CD4-positive, alpha-beta T cell treated with Interleukin-10 for 1 hour (primary cell): Measurements from ENCODE around the gene C1QTNF12.

Experiments
- DNase-seq: peaks from one replicate; pipeline ENCODE4 v3.0.0-alpha.2; 2020

C1QTNF12 gene

DNA sequence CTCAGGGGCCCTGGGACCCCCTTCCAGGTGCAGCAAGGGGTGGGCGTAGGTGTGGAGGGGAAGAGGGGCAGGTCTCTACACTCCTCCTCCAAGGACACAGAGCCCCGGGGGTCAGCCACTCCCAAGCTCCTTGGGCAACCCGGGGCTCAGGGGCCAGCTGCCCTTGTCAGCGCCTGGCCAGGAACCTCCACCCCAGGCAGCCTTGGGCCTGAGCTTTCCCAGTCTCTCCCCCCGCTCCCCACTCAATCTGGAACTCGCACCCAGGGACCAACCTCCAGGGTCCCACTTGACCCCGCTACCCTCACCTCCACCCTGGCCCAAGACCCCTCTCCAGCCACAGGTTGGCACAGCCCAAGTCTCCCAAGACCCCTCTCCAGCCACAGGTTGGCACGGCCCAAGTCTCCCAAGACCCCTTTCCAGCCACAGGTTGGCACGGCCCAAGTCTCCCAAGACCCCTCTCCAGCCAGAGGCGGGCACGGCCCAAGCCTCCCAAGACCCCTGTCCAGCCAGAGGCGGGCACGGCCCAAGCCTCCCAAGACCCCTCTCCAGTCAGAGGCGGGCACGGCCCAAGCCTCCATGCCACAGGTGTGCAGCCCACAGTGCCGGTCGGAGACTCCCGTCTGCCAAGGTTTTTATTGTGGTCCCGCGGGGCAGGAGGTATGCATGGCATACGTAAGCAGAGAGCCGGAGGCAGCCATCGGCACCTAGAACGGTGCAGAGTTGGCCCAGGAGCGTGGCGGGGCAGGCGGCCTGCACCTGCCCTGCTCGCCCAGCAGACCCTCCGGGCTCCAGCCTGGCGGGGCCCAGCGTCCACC is 35.6 kb downstream of the C1QTNF12 start:
- DNase-seq, result no peak

DNA sequence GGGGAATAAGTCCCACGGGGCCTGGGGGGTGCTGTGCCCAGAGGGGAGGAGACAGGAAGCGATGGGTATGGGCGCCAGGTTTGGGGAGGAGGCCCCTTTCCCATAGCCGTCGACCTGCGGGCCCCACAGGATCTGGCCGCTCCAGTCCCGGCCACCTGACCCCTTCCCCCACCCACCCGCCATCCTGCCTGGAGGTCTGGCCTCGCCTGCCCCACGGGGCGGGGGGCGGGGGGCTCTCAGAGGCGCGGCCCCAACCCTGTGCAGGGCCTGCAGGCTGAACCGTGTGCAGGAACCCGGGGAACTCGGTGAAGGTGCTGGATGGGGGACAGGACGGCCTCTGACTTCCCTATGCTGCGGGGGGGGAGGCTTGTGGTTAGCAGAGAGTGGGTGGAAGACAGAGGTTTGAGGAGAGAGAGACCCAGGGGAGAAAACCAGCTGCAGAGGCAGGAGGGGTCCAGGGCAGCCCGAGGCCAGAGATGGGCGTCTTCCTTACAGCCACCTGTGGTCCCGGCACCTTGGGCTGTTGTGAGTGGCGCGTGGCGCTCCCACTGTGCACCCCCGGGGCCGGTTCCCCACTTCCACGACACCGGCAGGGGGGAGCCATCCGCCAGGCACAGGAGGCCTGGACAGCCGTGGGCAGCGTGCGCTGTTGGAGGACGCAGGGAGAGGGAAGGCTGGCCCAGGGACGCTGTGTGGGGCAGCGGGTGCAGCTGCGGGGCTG is 37.6 kb downstream of the C1QTNF12 start:
- peak; percentile 64 for DNase-seq

DNA sequence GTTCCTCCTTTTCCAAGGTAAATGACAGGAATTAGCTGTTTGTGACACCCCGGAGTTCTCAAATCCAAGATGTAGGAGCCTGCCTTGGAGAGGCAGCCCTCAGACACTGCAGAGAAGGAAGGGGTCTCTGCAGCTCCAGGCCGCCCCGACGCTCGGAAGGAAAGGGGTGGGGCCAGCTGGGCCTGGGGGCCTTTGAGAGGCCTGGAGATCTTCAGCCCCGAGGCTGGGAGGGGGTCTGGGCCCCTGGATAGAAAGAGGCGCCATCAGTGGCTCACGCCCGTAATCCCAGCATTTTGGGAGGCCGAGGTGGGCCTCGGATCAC is 39.0 kb downstream of the C1QTNF12 start:
- no peak for DNase-seq

DNA sequence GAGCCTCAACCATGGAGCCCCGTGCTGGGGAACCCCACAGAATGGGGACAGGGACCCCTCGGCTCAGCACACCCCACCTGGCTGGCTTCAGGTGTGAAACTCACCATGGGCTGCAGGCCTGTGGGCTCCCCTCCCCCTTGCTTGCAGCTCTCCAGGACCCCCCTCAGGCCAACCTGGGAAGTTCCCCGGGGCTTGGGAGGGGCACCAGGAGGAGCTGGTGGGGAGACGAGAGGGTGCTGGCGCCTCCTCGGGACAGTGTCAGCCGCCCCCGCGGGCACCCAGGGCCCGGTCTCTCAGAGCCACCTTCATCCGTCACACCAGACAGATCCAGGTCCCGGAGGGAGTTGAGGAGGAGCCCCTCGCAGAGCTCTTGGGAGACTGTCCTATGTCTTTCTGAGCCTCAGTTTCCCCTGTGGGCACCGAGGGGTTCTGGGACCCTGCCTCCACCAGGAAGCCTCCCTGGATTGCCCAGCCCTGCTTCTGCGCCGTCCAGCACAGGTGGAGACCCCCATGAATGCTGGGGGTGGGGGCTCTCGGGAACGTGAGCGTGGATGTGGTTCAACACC is 39.5 kb downstream of the C1QTNF12 start:
- no peak for DNase-seq

- DNase-seq, result peak; percentile 51
These were observed 40.1 kb downstream of the C1QTNF12 start, which contains the start of gene TNFRSF18 for GRCh38 chr1:1206376-1206965. TNFRSF18 (minus strand) TSS chr1:1206592; CDS start chr1:1206571, 21 bp downstream.

DNA sequence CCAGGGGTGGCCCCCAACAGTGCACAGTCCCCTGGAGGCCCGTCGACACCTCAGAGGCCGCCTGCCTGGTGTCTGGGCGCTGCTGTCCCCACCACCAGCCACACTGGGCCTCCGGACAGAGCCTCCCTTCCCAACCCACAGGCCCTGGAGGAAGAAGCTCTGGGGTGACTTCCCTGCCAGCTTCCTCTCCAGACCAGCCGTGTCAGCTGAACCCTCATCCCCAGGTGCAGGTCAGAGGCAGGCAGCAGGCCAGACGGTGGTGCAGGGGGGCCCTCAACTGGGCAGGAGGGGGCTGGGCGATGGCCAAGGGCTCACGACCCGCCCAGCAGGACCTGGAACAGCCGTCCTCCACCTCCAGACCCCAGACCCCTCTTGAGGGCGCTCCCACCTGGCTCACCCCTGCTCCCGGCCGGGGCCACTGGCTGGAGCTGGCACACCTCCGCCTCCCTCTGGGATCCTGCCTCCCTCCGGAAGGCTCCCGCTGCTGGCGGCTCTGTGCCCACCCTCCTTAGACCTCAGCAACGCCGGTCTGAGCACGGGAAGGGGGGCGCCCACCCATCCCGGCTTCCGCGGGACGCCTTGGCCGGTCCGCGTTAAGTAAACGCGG is 40.6 kb downstream of the C1QTNF12 start:
- no peak for DNase-seq

- no peak for DNase-seq
These were observed 41.3 kb downstream of the C1QTNF12 start for GRCh38 chr1:1204998-1205768.

- DNase-seq, result no peak
These were observed 42.0 kb downstream of the C1QTNF12 start for GRCh38 chr1:1204425-1204920.

DNA sequence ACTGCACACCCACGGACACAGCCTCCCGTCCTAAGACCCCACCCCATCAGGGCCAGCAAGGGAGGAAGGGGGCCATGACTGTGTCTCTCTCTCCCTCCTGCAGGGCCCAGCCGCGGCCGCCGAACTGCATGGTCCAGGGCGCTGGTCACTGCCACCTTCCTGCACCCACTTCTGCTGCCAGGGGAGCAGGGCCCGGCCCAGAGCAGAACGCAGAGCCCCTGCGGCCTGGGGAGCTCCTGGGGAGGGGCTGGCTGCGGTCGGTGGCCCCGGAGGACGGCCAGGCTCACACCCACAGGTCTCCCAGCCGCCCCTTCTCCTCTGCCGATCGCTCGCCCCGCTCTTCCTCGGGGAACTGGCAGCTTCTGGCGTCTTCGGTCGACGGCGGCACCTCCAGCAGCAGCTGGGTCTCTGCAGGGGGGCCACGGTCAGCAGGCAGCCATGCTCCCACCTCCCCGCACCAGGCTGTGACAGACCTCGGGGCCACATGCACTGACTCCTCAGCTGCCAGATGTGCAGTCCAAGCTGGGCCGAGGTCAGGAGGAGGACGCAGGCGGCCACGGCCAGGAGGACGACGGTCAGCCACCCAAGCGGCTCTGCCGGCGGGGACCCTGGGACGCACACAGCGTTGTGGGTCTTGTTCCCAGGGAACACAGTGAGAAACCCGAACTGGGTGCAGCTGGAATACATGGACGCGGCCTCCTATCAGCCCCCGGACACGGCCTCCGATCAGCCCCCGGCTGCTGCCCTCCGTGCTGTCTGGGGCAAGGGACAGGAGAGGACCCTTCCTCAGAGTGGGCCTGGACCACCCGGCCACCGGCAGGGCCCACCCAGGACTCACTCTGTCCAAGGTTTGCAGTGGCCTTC is 42.7 kb downstream of the C1QTNF12 start:
- no peak for DNase-seq

GRCh38 chr1:1202831-1203560 is 43.5 kb downstream of the C1QTNF12 start:
- no peak for DNase-seq

- peak; percentile 91 for DNase-seq
These were observed 45.4 kb downstream of the C1QTNF12 start for GRCh38 chr1:1200876-1201810.

DNA sequence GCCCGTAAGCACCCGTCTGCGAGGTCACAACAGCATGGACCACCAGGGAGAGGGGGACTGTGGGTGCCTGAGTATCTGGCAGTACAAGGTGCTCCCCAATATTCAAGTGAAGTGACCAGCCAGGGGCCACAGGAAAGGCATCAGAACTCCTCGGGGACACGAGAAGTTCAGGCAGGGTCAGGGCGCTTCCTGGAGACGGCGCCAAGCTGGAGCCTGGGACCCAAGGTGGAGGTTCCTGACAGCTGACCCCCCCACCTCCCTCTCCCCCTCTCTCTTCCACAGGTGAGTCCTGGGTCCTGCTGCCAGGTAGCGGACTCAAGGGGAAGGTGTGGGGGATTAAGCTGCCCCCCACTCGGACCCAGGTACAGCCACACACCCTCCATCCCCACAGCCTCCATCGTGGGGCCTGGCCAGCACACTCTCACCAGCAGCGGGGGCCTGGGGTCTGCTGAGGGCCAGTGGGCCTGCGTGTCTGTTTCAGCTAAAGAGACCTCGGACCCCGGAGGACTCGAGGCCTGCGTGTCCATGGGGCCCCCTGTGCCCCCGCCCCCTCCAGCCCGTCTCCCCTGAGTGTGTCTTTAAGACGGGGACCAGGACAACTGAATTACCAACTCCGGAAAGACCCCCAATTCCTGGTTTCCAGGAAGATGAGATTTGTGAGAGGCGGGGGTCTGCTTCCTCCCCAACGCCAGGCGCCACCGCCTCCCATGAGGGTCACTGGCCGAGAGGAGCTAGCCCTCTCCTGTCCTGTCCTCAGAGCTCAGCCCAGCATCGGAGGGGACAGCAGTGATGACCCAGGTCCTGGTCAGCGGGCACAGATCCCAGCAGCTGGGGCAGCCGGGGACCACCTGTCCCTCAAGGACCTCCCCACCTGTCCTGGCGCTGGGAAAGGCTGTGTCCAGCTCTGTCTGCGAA is 46.3 kb downstream of the C1QTNF12 start:
- no peak for DNase-seq

- no peak for DNase-seq
These were observed 47.2 kb downstream of the C1QTNF12 start for GRCh38 chr1:1199141-1199960.

GRCh38 chr1:1198423-1199140 is 47.9 kb downstream of the C1QTNF12 start:
- DNase-seq, result no peak

DNA sequence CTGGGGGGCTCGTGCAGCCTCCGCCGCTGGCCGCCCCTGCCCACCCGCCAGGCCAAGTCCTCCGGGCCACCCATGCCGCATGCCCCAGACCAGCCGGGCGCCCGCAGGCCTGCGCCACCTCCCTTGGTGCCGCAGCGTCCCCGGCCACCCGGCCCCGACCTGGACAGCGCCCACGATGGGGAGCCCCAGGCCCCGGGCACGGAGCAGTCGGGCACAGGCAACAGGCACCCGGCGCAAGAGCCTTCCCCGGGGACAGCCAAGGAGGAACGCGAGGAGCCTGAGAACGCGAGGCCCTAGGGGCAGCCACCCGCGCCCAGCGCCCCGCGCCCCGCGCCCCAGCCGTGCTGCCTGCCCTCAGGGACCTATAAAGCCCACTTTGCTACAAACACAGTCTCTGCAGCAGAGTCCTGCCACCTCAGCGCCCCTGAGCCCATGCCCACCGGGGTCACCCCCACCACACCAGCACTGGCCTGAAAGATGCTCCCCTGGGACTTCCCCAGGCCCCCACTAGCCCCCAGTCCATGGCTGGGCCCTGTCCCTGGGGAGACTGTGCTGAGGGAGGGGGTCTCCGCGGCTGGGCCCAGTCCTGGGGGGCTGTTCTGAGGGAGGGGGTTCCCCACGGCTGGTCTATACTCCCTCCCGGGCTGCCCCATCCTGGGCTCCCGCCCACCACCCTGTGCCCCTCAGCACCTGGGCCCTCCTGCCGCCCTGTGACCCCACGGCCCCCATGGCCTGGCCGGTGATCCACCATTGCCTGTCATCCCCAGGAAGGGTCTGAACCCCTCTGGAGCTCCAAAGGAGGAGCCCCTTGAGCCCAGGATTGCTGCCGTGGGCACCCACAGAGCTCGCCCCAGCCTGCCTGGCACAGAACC is 48.7 kb downstream of the C1QTNF12 start:
- DNase-seq, result no peak

- DNase-seq, result no peak
These were observed 49.4 kb downstream of the C1QTNF12 start for GRCh38 chr1:1197188-1197500.
